Stomach (tissue), 9 donors: ENCODE results near the gene SLC25A1. TPM values are rescaled to one million over a fixed set of nuclear protein-coding genes. Genes with fewer than 3 reads are reported as not detected.

Experiments
- DNase-seq, 2 donors: peaks; one replicate each; pipeline versions ENCODE4 v3.0.0 to v3.0.0-alpha.2; 2013 to 2019
- H3K27ac ChIP-seq, 5 donors: fragments of 200-600 bp in 4 of 5; sonication (generic) in 4 of 5; one replicate each; pipeline ENCODE4 v1.5.1; 2013 to 2019; ENCODE audit warnings: mild to moderate bottlenecking in 1 of 5, moderate library complexity in 1 of 5
- H3K27me3 ChIP-seq, 3 donors: fragments of 200-600 bp; sonication (generic); one replicate each; pipeline ENCODE4 v1.5.1; 2017 to 2019; ENCODE audit warnings: mixed run types in 1 of 3
- H3K36me3 ChIP-seq, 4 donors: fragments of 200-600 bp; sonication (generic); 1 replicate in 3 of 4; 2 replicates in 1 of 4; pipeline ENCODE4 v1.5.1; 2016 to 2019
- H3K4me1 ChIP-seq, 4 donors: fragments of 200-600 bp; sonication (generic); one replicate each; pipeline ENCODE4 v1.5.1; 2016 to 2019
- H3K4me3 ChIP-seq, 4 donors: fragments of 200-600 bp; sonication (generic) in 3 of 4; one replicate each; pipeline ENCODE4 v1.5.1; 2016 to 2019; ENCODE audit warnings: mild to moderate bottlenecking in 1 of 4
- H3K9me3 ChIP-seq, 4 donors: fragments of 200-600 bp; sonication (generic); one replicate each; pipeline ENCODE4 v1.5.1; 2016 to 2019
- CTCF ChIP-seq, 7 experiments: fragments of 450-650 bp in 4 of 7; fragments of 200-600 bp in 3 of 7; sonication (generic) in 3 of 7; IDR thresholded peaks; one replicate each; pipeline ENCODE4 v1.5.1; 2016 to 2019; ENCODE audit warnings: antibody characterized with exemption in 7 of 7, control low read depth in 2 of 7, mild to moderate bottlenecking in 1 of 7
- EP300 ChIP-seq: sonication (generic); formaldehyde crosslinking; IDR thresholded peaks from one replicate; pipeline ENCODE4 v1.6.1; 2017; ENCODE audit warnings: antibody characterized with exemption
- POLR2A ChIP-seq, 4 donors: fragments of 450-650 bp; IDR thresholded peaks; one replicate each; pipeline ENCODE4 v1.6.1; 2016; ENCODE audit warnings: antibody characterized with exemption in 4 of 4, control low read depth in 2 of 4, mild to moderate bottlenecking in 1 of 4, moderate library complexity in 1 of 4
- POLR2AphosphoS5 ChIP-seq, 3 donors: sonication (generic); formaldehyde crosslinking; IDR thresholded peaks; one replicate each; pipeline ENCODE4 v1.6.1; 2016; ENCODE audit warnings: antibody characterized with exemption in 3 of 3
- WGBS, 5 donors: extraction: QIAGEN DNeasy Blood & Tissue Kit in 3 of 5; methylation state at CpG; one replicate each; pipeline versions ENCODE4 v1.1.5 to v1.1.7; 2013 to 2018; 5-methylcytosine and 5-hydroxymethylcytosine counted together
- intact Hi-C: fragments of 100-400 bp; cut with DNase I; formaldehyde crosslinking; loops from one replicate; pipeline ENCODE4 v1.15.1; 2023; ENCODE audit warnings: low total_unique reads
- polyA plus RNA-seq, 3 donors: library from polyadenylated mRNA; stranded (reverse); fragments of 200-250 nt; gene quantifications; one replicate each; pipeline ENCODE4 v1.2.3, GENCODE V29; 2013
- total RNA-seq, 5 donors: library from RNA; depleted of rRNA; stranded (reverse); fragments of >200 nt; gene quantifications; one replicate each; pipeline versions ENCODE4 v1.1.0 to v1.2.3, GENCODE V29; 2014 to 2016
- donor health status: healthy with polysubstance abuse.
- donor health status: Bipolar disorder and iron deficiency.
- donor health status: healthy.

SLC25A1 gene
- total and polyA plus RNA-seq, 8 donors = 1.2 to 165 (median 54.3) TPM

- no peak for DNase-seq
- Histone ChIP-seq H3K27me3 (no peaks in the 10 kb centered on the region), H3K4me1 (no peaks in the 10 kb centered on the region), H3K9me3 (no peaks in the 10 kb centered on the region), H3K27ac (no peak overlapping the region), H3K36me3 (peaks cover 0 to 75% (median 67%) of the 10 kb centered on the region in 4 donors), H3K4me3 (no peak overlapping the region)
- intact Hi-C loops = no loop called here
- TF ChIP-seq EP300 (no peak), CTCF (IDR thresholded peaks at IDR 0.05) (no peak), POLR2AphosphoS5 (IDR thresholded peaks at IDR 0.05) (no peak), POLR2A (IDR thresholded peaks at IDR 0.05) (no peak)
- WGBS, 5 donors = 85 to 95% (median 93%) methylated on average over 4 to 7 of the region's 7 CpGs
Observed at GRCh38 chr22:19224985-19225384, 46.4 kb upstream of the SLC25A1 start.

GRCh38 chr22:19224557-19224956 is 46.0 kb upstream of the SLC25A1 start:
- Histone ChIP-seq H3K4me3 (no peak overlapping the region), H3K9me3 (no peaks in the 10 kb centered on the region), H3K4me1 (no peaks in the 10 kb centered on the region), H3K27ac (no peak overlapping the region), H3K36me3 (peaks cover 0 to 79% (median 71%) of the 10 kb centered on the region in 4 donors), H3K27me3 (no peaks in the 10 kb centered on the region)
- WGBS, 5 donors = 84 to 96% (median 96%) methylated on average over 5 of the region's 5 CpGs
- DNase-seq = no peak
- intact Hi-C loops = no loop called here
- TF ChIP-seq POLR2AphosphoS5 (IDR thresholded peaks at IDR 0.05) = no peak
- TF ChIP-seq CTCF (IDR thresholded peaks at IDR 0.05) = no peak
- TF ChIP-seq EP300 = no peak
- no peak for TF ChIP-seq POLR2A (IDR thresholded peaks at IDR 0.05)

GRCh38 chr22:19223617-19224016 is 45.1 kb upstream of the SLC25A1 start:
- H3K27ac ChIP-seq = no peak overlapping the region
- H3K4me3 ChIP-seq = no peak overlapping the region
- intact Hi-C loops = no loop called here
- DNase-seq = no peak
- H3K27me3 ChIP-seq = no peaks in the 10 kb centered on the region
- H3K4me1 ChIP-seq = no peaks in the 10 kb centered on the region
- 79 to 90% (median 86%) methylated on average over 5 to 6 of the region's 6 CpGs for WGBS, 5 donors
- no peaks in the 10 kb centered on the region for H3K9me3 ChIP-seq
- TF ChIP-seq EP300 (no peak), CTCF (IDR thresholded peaks at IDR 0.05) (no peak), POLR2A (IDR thresholded peaks at IDR 0.05) (no peak), POLR2AphosphoS5 (IDR thresholded peaks at IDR 0.05) (no peak)
- peaks cover 0 to 74% (median 67%) of the 10 kb centered on the region in 4 donors for H3K36me3 ChIP-seq

GRCh38 chr22:19223110-19223509 is 44.6 kb upstream of the SLC25A1 start:
- 85 to 93% (median 90%) methylated on average over 9 of the region's 9 CpGs for WGBS, 5 donors
- no peaks in the 10 kb centered on the region for H3K9me3 ChIP-seq
- TF ChIP-seq CTCF (IDR thresholded peaks at IDR 0.05) (no peak), EP300 (no peak), POLR2A (IDR thresholded peaks at IDR 0.05) (no peak), POLR2AphosphoS5 (IDR thresholded peaks at IDR 0.05) (no peak)
- no peaks in the 10 kb centered on the region for H3K27me3 ChIP-seq
- intact Hi-C loops = no loop called here
- peaks cover 0 to 69% (median 64%) of the 10 kb centered on the region in 4 donors for H3K36me3 ChIP-seq
- no peaks in the 10 kb centered on the region for H3K4me1 ChIP-seq
- no peak overlapping the region for H3K27ac ChIP-seq
- DNase-seq = no peak
- H3K4me3 ChIP-seq = no peak overlapping the region
